CD4-positive, alpha-beta T cell (primary cell): ENCODE results near the gene INO80E. TPM values are rescaled to one million over a fixed set of nuclear protein-coding genes. Genes with fewer than 3 reads are reported as not detected.

Experiments used
- ATAC-seq: fragments of 200-7000 bp; cut with Tn5 transposase; one replicate; pipeline ENCODE4 v1.10.0; 2022; ENCODE audit warnings: mild to moderate bottlenecking; ENCODE audit not compliant: poor library complexity
- CTCF ChIA-PET: fragments of 350-600 bp; sonication (Branson Sonifier 250); formaldehyde crosslinking; loops from one replicate; lab custom pipeline; 2021; ENCODE audit warnings: antibody characterized with exemption, inconsistent platforms; lab: Charles Lee
- POLR2A ChIA-PET: fragments of 350-600 bp; sonication (Branson Sonifier 250); formaldehyde crosslinking; loops from one replicate; lab custom pipeline; 2021; ENCODE audit warnings: antibody characterized with exemption, inconsistent platforms; lab: Charles Lee
- DNase-seq, 14 experiments: peaks; one replicate each; pipeline ENCODE4 v3.0.0-alpha.2; 2013 to 2020; ENCODE audit warnings: mixed read lengths in 2 of 14
- H3K27ac ChIP-seq, 2 donors: one replicate each; pipeline versions ENCODE4 v1.5.1 to v1.7.0; 2013; ENCODE audit warnings: low read length in 2 of 2, low read depth in 1 of 2, mild to moderate bottlenecking in 1 of 2
- H3K27me3 ChIP-seq, 2 experiments: 1 replicate in 1 of 2; 2 replicates in 1 of 2; pipeline versions ENCODE4 v1.6.1 to v1.7.0; 2013; ENCODE audit warnings: low read length in 2 of 2, control low read depth in 1 of 2, mild to moderate bottlenecking in 1 of 2, moderate library complexity in 1 of 2; ENCODE audit not compliant: insufficient read depth in 2 of 2, control insufficient read depth in 1 of 2
- H3K36me3 ChIP-seq: one replicate; pipeline ENCODE4 v1.6.1; 2013; ENCODE audit warnings: low read length, control low read depth; ENCODE audit not compliant: insufficient read depth
- H3K4me1 ChIP-seq: one replicate; pipeline ENCODE4 v1.6.1; 2013; ENCODE audit warnings: low read length, control low read depth; ENCODE audit not compliant: insufficient read depth
- H3K4me3 ChIP-seq: one replicate; pipeline ENCODE4 v1.5.1; 2013; ENCODE audit warnings: mild to moderate bottlenecking, low read length, moderate library complexity
- H3K9me3 ChIP-seq, 2 experiments: 1 replicate in 1 of 2; 2 replicates in 1 of 2; pipeline versions ENCODE4 v1.6.1 to v1.7.0; 2013; ENCODE audit warnings: low read length in 2 of 2, mild to moderate bottlenecking in 2 of 2, control low read depth in 1 of 2, moderate library complexity in 1 of 2; ENCODE audit not compliant: control insufficient read depth in 1 of 2, insufficient read depth in 1 of 2
- H3K27ac Mint-ChIP-seq: one replicate; pipeline ENCODE4 v1.8.0; 2020; ENCODE audit warnings: mixed read lengths
- H3K27me3 Mint-ChIP-seq: one replicate; pipeline ENCODE4 v1.8.0; 2021; ENCODE audit warnings: mixed read lengths
- H3K36me3 Mint-ChIP-seq: one replicate; pipeline ENCODE4 v1.8.0; 2021; ENCODE audit warnings: low read depth, mixed read lengths
- H3K4me1 Mint-ChIP-seq: one replicate; pipeline ENCODE4 v1.8.0; 2021; ENCODE audit warnings: low read depth, mixed read lengths
- H3K4me3 Mint-ChIP-seq: one replicate; pipeline ENCODE4 v1.8.0; 2020; ENCODE audit warnings: mild to moderate bottlenecking, mixed read lengths
- H3K9me3 Mint-ChIP-seq: one replicate; pipeline ENCODE4 v1.8.0; 2020; ENCODE audit warnings: mixed read lengths
- intact Hi-C, 2 experiments: fragments of 100-400 bp; cut with DNase I in 1 of 2; cut with micrococcal nuclease in 1 of 2; formaldehyde crosslinking; loops; one replicate each; pipeline versions ENCODE4 v1.15.1 to v1.9.0; 2023 to 2025; cut with DNase I, micrococcal nuclease
- total RNA-seq, 174 experiments: library from RNA in 2 of 174; stranded (reverse) in 2 of 174; gene quantifications; one replicate each; pipeline ENCODE4 v1.2.3 and lab custom pipeline; 2021 to 2026
- TF ChIP-seq, protein P1 (sequence below): fragments of 200-600 bp; IDR thresholded peaks from one replicate; pipeline ENCODE4 v1.8.0; 2022; ENCODE audit warnings: antibody characterized with exemption, mild to moderate bottlenecking

The INO80E gene
- total RNA-seq, 2 experiments from 2014 or later: 54.6 to 57.6 TPM

- Histone ChIP-seq H3K27ac (no peak overlapping the region), H3K36me3 (peaks cover 87% of the 10 kb centered on the region), H3K27me3 (no peaks in the 10 kb centered on the region), H3K9me3 (no peaks in the 10 kb centered on the region), H3K4me3 (no peak overlapping the region), H3K4me1 (no peaks in the 10 kb centered on the region)
- Mint-ChIP-seq H3K36me3 (peaks cover 91% of the 10 kb centered on the region), H3K4me1 (no peaks in the 10 kb centered on the region), H3K4me3 (no peak overlapping the region), H3K27me3 (no peaks in the 10 kb centered on the region), H3K27ac (no peak overlapping the region), H3K9me3 (no peaks in the 10 kb centered on the region)
- TF ChIP-seq, protein P1, sequence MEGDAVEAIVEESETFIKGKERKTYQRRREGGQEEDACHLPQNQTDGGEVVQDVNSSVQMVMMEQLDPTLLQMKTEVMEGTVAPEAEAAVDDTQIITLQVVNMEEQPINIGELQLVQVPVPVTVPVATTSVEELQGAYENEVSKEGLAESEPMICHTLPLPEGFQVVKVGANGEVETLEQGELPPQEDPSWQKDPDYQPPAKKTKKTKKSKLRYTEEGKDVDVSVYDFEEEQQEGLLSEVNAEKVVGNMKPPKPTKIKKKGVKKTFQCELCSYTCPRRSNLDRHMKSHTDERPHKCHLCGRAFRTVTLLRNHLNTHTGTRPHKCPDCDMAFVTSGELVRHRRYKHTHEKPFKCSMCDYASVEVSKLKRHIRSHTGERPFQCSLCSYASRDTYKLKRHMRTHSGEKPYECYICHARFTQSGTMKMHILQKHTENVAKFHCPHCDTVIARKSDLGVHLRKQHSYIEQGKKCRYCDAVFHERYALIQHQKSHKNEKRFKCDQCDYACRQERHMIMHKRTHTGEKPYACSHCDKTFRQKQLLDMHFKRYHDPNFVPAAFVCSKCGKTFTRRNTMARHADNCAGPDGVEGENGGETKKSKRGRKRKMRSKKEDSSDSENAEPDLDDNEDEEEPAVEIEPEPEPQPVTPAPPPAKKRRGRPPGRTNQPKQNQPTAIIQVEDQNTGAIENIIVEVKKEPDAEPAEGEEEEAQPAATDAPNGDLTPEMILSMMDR: no peak
- ATAC-seq (no peak), DNase-seq (no peak)
- ChIA-PET CTCF (no interaction called here), POLR2A (no interaction called here)
- intact Hi-C loops: no loop called here
Observed at GRCh38 chr16:29984764-29985147, 11.3 kb upstream of the INO80E start.

DNA sequence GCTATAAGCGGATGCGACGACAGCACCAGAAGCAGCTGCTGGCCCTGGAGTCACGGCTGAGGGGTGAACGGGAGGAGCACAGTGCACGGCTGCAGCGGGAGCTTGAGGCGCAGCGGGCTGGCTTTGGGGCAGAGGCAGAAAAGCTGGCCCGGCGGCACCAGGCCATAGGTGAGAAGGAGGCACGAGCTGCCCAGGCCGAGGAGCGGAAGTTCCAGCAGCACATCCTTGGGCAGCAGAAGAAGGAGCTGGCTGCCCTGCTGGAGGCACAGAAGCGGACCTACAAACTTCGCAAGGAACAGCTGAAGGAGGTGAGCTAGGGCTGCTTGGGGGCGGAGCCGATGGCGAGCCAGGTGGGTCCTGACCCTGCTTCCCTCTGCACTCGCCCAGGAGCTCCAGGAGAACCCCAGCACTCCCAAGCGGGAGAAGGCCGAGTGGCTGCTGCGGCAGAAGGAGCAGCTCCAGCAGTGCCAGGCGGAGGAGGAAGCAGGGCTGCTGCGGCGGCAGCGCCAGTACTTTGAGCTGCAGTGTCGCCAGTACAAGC is 10.7 kb upstream of the INO80E start:
- Mint-ChIP-seq H3K36me3 (peaks cover 91% of the 10 kb centered on the region), H3K9me3 (no peaks in the 10 kb centered on the region), H3K27ac (no peak overlapping the region), H3K4me1 (no peaks in the 10 kb centered on the region), H3K4me3 (no peak overlapping the region), H3K27me3 (no peaks in the 10 kb centered on the region)
- DNase-seq (no peak), ATAC-seq (no peak)
- TF ChIP-seq, protein P1: no peak
- CTCF ChIA-PET: no interaction called here
- H3K36me3 ChIP-seq: peaks cover 87% of the 10 kb centered on the region
- H3K27ac ChIP-seq: no peak overlapping the region
- no peaks in the 10 kb centered on the region for H3K9me3 ChIP-seq
- H3K4me1 ChIP-seq: no peaks in the 10 kb centered on the region
- H3K4me3 ChIP-seq: no peak overlapping the region
- no peaks in the 10 kb centered on the region for H3K27me3 ChIP-seq
- intact Hi-C loops: no loop called here
- POLR2A ChIA-PET: interaction anchor here (1.1 kb wide), 1 partner anchor 11 kb away, joined by 3 read pairs; the partner anchor contains the start of gene INO80E

GRCh38 chr16:29986231-29986630 is 9.8 kb upstream of the INO80E start:
- no peak for DNase-seq

More at GRCh38 chr16:29986231-29986630, 9.8 kb upstream of the INO80E start:
- Histone ChIP-seq H3K4me1 (no peaks in the 10 kb centered on the region), H3K27ac (no peak overlapping the region), H3K9me3 (no peaks in the 10 kb centered on the region), H3K36me3 (peaks cover 91% of the 10 kb centered on the region), H3K4me3 (no peak overlapping the region), H3K27me3 (no peaks in the 10 kb centered on the region)
- POLR2A ChIA-PET: interaction anchor here (1.1 to 1.4 kb wide), 2 partner anchors 10 to 24 kb away, joined by 3 to 4 read pairs; partner anchors contain the start of genes INO80E and TMEM219
- CTCF ChIA-PET: interaction anchor here (0.5 kb wide), 1 partner anchor 1025 kb away, joined by 3 read pairs; no protein-coding TSS in a partner anchor
- Mint-ChIP-seq H3K9me3 (no peaks in the 10 kb centered on the region), H3K27me3 (no peaks in the 10 kb centered on the region), H3K4me1 (no peaks in the 10 kb centered on the region), H3K36me3 (peaks cover 86% of the 10 kb centered on the region), H3K4me3 (no peak overlapping the region), H3K27ac (no peak overlapping the region)
- ATAC-seq: no peak
- intact Hi-C loops: no loop called here
- TF ChIP-seq, protein P1: no peak
